Heart right ventricle (tissue), 16 donors: Measurements from ENCODE around the gene PIAS4. TPM values are rescaled to one million over a fixed set of nuclear protein-coding genes. Genes with fewer than 3 reads are reported as not detected.
A peak's percentile ranks its signal among the peaks of the same experiment; 100 is the strongest.

Experiments used
- ATAC-seq, 8 donors: fragments of 200-7000 bp; cut with Tn5 transposase; one replicate each; pipeline ENCODE4 v1.9.1; 2020; ENCODE audit warnings: mild to moderate bottlenecking in 8 of 8, moderate library complexity in 8 of 8, moderate number of reproducible peaks in 1 of 8
- DNase-seq, 2 donors: peaks; one replicate each; pipeline ENCODE4 v3.0.0-alpha.2; 2020
- H3K27ac ChIP-seq, 10 donors: fragments of 200-600 bp; sonication (generic) in 2 of 10; one replicate each; pipeline versions ENCODE4 v1.5.0 to v1.8.0; 2020 to 2022; ENCODE audit warnings: mild to moderate bottlenecking in 3 of 10
- H3K27me3 ChIP-seq, 7 donors: fragments of 200-600 bp; one replicate each; pipeline ENCODE4 v1.8.0; 2021 to 2022; ENCODE audit warnings: mild to moderate bottlenecking in 2 of 7
- H3K36me3 ChIP-seq, 9 donors: fragments of 200-600 bp; sonication (generic) in 1 of 9; one replicate each; pipeline versions ENCODE4 v1.5.0 to v1.8.0; 2020 to 2022; ENCODE audit warnings: mild to moderate bottlenecking in 2 of 9
- H3K4me1 ChIP-seq, 9 donors: fragments of 200-600 bp; sonication (generic) in 1 of 9; one replicate each; pipeline versions ENCODE4 v1.5.0 to v1.8.0; 2020 to 2022; ENCODE audit warnings: mild to moderate bottlenecking in 4 of 9
- H3K4me3 ChIP-seq, 10 donors: fragments of 200-600 bp; sonication (generic) in 2 of 10; one replicate each; pipeline versions ENCODE4 v1.5.0 to v1.8.0; 2020 to 2022; ENCODE audit warnings: mild to moderate bottlenecking in 7 of 10, moderate library complexity in 2 of 10
- H3K9me3 ChIP-seq, 11 donors: fragments of 200-600 bp in 10 of 11; sonication (generic) in 2 of 11; one replicate each; pipeline versions ENCODE4 v1.5.0 to v1.8.0; 2013 to 2022; ENCODE audit warnings: mild to moderate bottlenecking in 2 of 11, control low read depth in 1 of 11, moderate library complexity in 1 of 11
- WGBS, 2 donors: extraction: QIAGEN DNeasy Blood & Tissue Kit; methylation state at CpG; one replicate each; pipeline ENCODE4 v1.1.7; 2013; ENCODE audit warnings: inconsistent platforms in 1 of 2; 5-methylcytosine and 5-hydroxymethylcytosine counted together
- intact Hi-C, 10 donors: fragments of 100-400 bp; cut with DNase I; formaldehyde crosslinking; loops; one replicate each; pipeline versions ENCODE4 v1.11.1 to v1.14.2; 2022
- polyA plus RNA-seq, 2 donors: library from polyadenylated mRNA; stranded (reverse); fragments of 200-250 nt; gene quantifications; one replicate each; pipeline ENCODE4 v1.2.3, GENCODE V29; 2013
- total RNA-seq, 10 donors: library from RNA; stranded (reverse); fragmentation: NEBNext Ultra II Directional in 3 of 10; extraction: Animal tissue kit (Norgen Biotek cat#: 25700) in 3 of 10; gene quantifications; one replicate each; pipeline versions ENCODE4 v1.2.1 to v1.2.4, GENCODE V29; 2021 to 2023
- TF ChIP-seq, protein P1 (sequence below), 9 donors: fragments of 200-600 bp; sonication (generic) in 2 of 9; IDR thresholded peaks; one replicate each; pipeline versions ENCODE4 v1.5.0 to v1.8.0; 2021 to 2022; ENCODE audit warnings: antibody characterized with exemption in 9 of 9, mild to moderate bottlenecking in 5 of 9, moderate library complexity in 1 of 9
- donor health status: Arrhythmogenic right ventricular cardiomyopathy.
- donor health status: ischemic (EF 13 %, LVEDD 7.1; RV severe dilation, severe dysfunction).
- donor health status: healthy with polysubstance abuse.
- donor health status: DM: no; HTN: yes; CAD: no.
- donor health status: DM: no; HTN: no; CAD: no.
- donor health status: ischemic (EF 25% LVEDD 6.9; RV normal size, moderate dysfunction).
- donor health status: ischemic (EF 25% LVEDD 5.7; RV mildly dilated, moderate dysfunction).
- donor health status: healthy.
- donor health status: DM: yes; HTN: yes; CAD: no.
- donor health status: Ischemic cardiomyopathy.
- donor health status: ischemic (EF 35%, LVEDD 5.7; RV mildly dilated, moderate dysfunction).
- donor health status: nonischemic (EF 11% LVEDD 7.7; RV severe dilation, severe dysfunction).
- donor health status: DM: yes; HTN: yes; CAD: no.
- donor health status: PGD.
- donor health status: ischemic (EF 29% LVEDD 5.4; RV normal size, mild dysfunction).
- donor health status: nonischemic (EF 23%, LVEDD 6.1; RV moderate dilation, normal function).

The PIAS4 gene
- total and polyA plus RNA-seq, 12 donors, result 8.5 to 22.8 (median 13.4) TPM

DNA sequence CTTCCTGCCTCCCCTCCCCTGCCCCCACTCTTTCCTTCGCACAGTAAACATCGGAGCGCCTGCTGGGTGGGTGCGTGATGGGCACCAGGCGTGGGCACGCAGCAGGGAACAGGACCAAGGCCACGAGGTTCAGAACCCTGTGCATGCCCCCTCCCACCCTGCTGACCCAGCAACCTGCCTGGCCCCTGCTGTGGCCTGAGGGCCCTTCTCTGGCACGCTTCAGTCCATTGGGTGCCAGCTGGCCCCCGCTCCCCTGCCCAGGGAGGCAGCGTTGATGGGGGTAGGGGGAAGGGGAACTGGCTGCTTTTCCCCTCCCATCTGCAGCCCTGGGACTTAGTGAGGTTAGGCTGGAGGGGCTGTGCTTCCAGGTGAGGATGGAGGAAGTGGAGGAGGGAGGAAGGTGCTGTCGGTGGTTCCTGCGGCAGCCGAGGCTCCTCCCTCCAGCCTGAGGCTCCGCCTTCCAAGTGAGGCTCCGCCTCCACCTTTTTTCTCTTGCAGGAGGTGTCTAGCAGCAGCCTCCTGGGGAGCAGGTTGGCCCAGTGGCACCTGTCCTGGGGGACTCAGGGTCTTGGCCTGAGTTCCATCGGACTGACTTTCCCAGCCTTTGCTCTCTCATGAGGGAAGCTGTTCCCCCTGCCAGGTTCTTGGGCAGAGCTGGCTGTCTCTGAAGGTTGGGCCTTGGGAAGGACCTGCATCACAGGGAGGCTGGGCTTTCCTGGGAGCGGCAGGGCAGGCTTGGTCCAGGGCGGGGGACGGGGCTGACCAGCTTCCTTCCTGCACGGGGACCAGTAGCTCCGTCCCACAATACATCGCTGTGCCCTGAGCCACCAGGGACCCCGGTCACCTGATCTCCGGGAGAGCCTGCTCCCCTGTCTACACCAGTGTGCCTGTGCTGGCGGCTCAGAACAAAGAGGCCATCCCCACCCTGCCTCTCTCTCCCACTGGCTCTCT is 7.3 kb downstream of the PIAS4 start:
- 67 to 77% methylated on average over 25 of the region's 25 CpGs for WGBS, 2 donors
- ATAC-seq, result peak; percentile 48 to 89 (median 80)
- Histone ChIP-seq H3K4me3 (peak overlapping the region in 9 of 10 donors; percentile 2 to 43 (median 30)), H3K27ac (peak overlapping the region; percentile 26 to 87 (median 75)), H3K27me3 (no peaks in the 10 kb centered on the region), H3K9me3 (no peaks in the 10 kb centered on the region), H3K36me3 (peaks cover 0 to 79% (median 22%) of the 10 kb centered on the region in 9 donors), H3K4me1 (peaks cover 24 to 71% (median 60%) of the 10 kb centered on the region in 9 donors)
- intact Hi-C loops, result loop anchor here in 2 of 10 donors (5.0 kb wide), 2 partner anchors 42 to 47 kb away; no protein-coding TSS in a partner anchor
- TF ChIP-seq, protein P1, sequence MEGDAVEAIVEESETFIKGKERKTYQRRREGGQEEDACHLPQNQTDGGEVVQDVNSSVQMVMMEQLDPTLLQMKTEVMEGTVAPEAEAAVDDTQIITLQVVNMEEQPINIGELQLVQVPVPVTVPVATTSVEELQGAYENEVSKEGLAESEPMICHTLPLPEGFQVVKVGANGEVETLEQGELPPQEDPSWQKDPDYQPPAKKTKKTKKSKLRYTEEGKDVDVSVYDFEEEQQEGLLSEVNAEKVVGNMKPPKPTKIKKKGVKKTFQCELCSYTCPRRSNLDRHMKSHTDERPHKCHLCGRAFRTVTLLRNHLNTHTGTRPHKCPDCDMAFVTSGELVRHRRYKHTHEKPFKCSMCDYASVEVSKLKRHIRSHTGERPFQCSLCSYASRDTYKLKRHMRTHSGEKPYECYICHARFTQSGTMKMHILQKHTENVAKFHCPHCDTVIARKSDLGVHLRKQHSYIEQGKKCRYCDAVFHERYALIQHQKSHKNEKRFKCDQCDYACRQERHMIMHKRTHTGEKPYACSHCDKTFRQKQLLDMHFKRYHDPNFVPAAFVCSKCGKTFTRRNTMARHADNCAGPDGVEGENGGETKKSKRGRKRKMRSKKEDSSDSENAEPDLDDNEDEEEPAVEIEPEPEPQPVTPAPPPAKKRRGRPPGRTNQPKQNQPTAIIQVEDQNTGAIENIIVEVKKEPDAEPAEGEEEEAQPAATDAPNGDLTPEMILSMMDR (IDR thresholded peaks at IDR 0.05), result no peak
- peak; percentile 70 for DNase-seq

DNA sequence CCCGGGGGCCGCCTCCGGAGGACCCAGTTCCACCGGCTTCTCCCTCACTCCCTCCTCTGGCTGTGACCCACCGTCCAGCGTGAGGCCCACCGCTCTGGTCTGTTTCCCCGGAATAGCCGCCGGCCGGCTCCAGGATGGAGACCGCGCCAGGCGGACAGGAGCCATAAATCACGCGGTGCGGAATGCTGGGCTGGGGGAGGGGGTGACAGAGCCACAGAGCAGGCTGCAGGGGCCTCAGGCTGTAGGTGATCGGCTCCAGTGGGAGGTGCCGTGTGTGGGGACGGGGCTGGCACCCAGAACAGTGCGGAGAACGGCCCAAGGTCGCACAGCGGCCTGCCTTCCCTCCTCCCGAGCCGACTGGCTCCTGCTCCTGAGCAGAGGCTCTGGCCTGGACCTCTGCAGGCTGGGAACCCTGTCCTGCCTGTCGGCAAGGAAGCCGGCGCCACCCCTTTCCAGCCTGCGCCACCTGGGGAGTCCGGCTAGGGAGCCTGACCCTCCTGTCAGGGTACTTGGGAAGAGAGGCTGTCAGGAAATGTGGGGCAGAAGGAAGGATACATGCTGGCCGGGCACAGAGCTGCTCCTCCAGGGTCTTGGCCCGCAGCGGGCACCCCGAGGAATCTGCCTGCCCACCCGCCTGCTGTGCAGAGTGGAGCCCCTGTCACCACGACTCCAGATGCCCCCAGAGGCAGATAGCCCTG is 8.3 kb downstream of the PIAS4 start:
- H3K4me1 ChIP-seq, result peaks cover 16 to 61% (median 52%) of the 10 kb centered on the region in 9 donors
- no peaks in the 10 kb centered on the region for H3K27me3 ChIP-seq
- H3K36me3 ChIP-seq, result peaks cover 0 to 78% (median 22%) of the 10 kb centered on the region in 9 donors
- TF ChIP-seq, protein P1 (IDR thresholded peaks at IDR 0.05), result no peak
- DNase-seq, result no peak
- 67 to 77% methylated on average over 37 of the region's 37 CpGs for WGBS, 2 donors
- peak in 4 of 8 donors; percentile 5 to 34 (median 12) for ATAC-seq
- H3K9me3 ChIP-seq, result no peaks in the 10 kb centered on the region
- peak overlapping the region; percentile 26 to 87 (median 75) for H3K27ac ChIP-seq
- intact Hi-C loops, result loop anchor here in 1 of 10 donors (5.0 kb wide), 1 partner anchor 46 kb away; no protein-coding TSS in a partner anchor
- peak overlapping the region in 9 of 10 donors; percentile 2 to 43 (median 30) for H3K4me3 ChIP-seq

DNA sequence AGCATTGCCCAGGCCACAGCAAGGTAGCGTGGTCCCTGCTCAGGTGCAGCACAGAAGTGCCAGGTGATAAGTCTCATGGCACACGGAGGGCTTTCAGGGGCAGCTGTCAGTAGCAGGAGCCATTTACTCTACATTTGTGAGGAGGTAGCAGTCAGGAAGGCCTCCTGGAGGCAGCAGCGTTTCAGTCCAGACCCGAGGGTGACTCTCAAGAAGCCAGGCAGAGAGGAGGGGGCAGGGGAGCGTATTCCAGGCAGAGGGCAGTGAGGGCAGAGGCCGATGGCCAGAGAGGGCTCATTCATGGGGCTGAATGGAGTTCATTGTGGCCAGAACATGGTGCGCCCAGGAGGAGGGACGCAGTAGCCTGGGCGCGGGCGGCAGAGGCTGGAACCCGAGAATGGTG is 8.9 kb downstream of the PIAS4 start:
- 86 to 91% methylated on average over 12 of the region's 12 CpGs for WGBS, 2 donors
- TF ChIP-seq, protein P1 (IDR thresholded peaks at IDR 0.05), result no peak
- Histone ChIP-seq H3K27ac (peak overlapping the region in 9 of 10 donors; percentile 26 to 87 (median 75)), H3K4me1 (peaks cover 11 to 55% (median 46%) of the 10 kb centered on the region in 9 donors), H3K4me3 (peak overlapping the region in 1 of 10 donors; percentile 27), H3K9me3 (peaks cover 0 to under 1% (median 0%) of the 10 kb centered on the region in 11 donors), H3K36me3 (peaks cover 0 to 78% (median 22%) of the 10 kb centered on the region in 9 donors), H3K27me3 (no peaks in the 10 kb centered on the region)
- ATAC-seq (no peak), DNase-seq (no peak)
- intact Hi-C loops, result loop anchor here in 1 of 10 donors (5.0 kb wide), 1 partner anchor 46 kb away; no protein-coding TSS in a partner anchor
